Measurements from ENCODE around the gene MEF2A.

The MEF2A gene

GRCh38 chr15:99554880-99555488 lies 10.8 kb upstream of the MEF2A start:
- no peak for TF ChIP-seq CTCF (conservative IDR thresholded peaks at IDR 0.05)
- H3K27ac ChIP-seq: no peak overlapping the region

GRCh38 chr15:99556011-99556410 lies 9.8 kb upstream of the MEF2A start:
- TF ChIP-seq CTCF (conservative IDR thresholded peaks at IDR 0.05): no peak

GRCh38 chr15:99556578-99556977 lies 9.2 kb upstream of the MEF2A start:
- no peak overlapping the region for H3K27ac ChIP-seq
- no peak for TF ChIP-seq CTCF (conservative IDR thresholded peaks at IDR 0.05)

More at GRCh38 chr15:99556011-99556410, 9.8 kb upstream of the MEF2A start:
- H3K27ac ChIP-seq: no peak overlapping the region

GRCh38 chr15:99558084-99558483 lies 7.7 kb upstream of the MEF2A start:
- no peak overlapping the region for H3K27ac ChIP-seq
- TF ChIP-seq CTCF (conservative IDR thresholded peaks at IDR 0.05): no peak

- TF ChIP-seq CTCF (conservative IDR thresholded peaks at IDR 0.05): no peak
These were observed 7.2 kb upstream of the MEF2A start for GRCh38 chr15:99558571-99558970.

GRCh38 chr15:99561476-99562230 lies 4.1 kb upstream of the MEF2A start:
- no peak overlapping the region for H3K27ac ChIP-seq
- TF ChIP-seq CTCF (conservative IDR thresholded peaks at IDR 0.05): no peak

More at GRCh38 chr15:99558571-99558970, 7.2 kb upstream of the MEF2A start:
- H3K27ac ChIP-seq: no peak overlapping the region

GRCh38 chr15:99562238-99562637 lies 3.5 kb upstream of the MEF2A start:
- no peak overlapping the region for H3K27ac ChIP-seq
- no peak for TF ChIP-seq CTCF (conservative IDR thresholded peaks at IDR 0.05)
